ENCODE data around the gene SMIM38. TPM values are rescaled to one million over a fixed set of nuclear protein-coding genes. Genes with fewer than 3 reads are reported as not detected.

Gene SMIM38
- total RNA-seq, 1 donor from 2014 or later: 0.26 TPM

GRCh38 chr11:69170704-69171103 is 15.0 kb downstream of the SMIM38 start:
- Mint-ChIP-seq H3K27me3 (ENCODE audit: insufficient read depth) (peaks cover 2% of the 10 kb centered on the region), H3K9me3 (peaks cover 4% of the 10 kb centered on the region), H3K27ac (no peak overlapping the region), H3K4me3 (no peak overlapping the region), H3K4me1 (ENCODE audit: low read depth) (peaks cover 20% of the 10 kb centered on the region), H3K36me3 (ENCODE audit: low read depth) (no peaks in the 10 kb centered on the region)
- DNase-seq (ENCODE audit: low spot score): no peak
- intact Hi-C loops (cut with micrococcal nuclease): no loop called here

- no peak for DNase-seq (ENCODE audit: low spot score)
- Mint-ChIP-seq H3K4me1 (ENCODE audit: low read depth) (peaks cover 12% of the 10 kb centered on the region), H3K27ac (no peak overlapping the region), H3K4me3 (no peak overlapping the region), H3K36me3 (ENCODE audit: low read depth) (no peaks in the 10 kb centered on the region), H3K27me3 (ENCODE audit: insufficient read depth) (peaks cover 2% of the 10 kb centered on the region), H3K9me3 (peaks cover 4% of the 10 kb centered on the region)
- intact Hi-C loops (cut with micrococcal nuclease): no loop called here
These were observed 15.9 kb downstream of the SMIM38 start for GRCh38 chr11:69171476-69172240.

DNA sequence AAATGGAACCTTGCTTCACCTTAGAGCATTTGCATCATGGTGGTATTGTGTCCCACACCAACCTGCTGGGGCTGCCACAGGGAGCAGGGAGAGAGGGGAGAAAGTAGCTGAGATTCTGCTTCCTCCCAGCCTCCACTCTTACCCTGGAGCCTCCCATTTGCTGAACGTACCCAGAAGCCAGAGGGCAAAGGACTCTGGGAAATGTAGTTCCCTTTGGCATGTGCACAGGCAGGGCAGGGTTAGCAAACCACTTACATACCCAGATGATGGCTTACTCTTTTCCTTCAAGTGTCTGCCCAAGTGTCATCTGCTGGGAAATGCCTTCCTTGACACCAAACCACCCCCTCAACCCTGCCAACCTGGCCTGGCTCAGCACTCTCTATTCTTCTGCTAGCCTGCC is 16.9 kb downstream of the SMIM38 start:
- no peak for DNase-seq (ENCODE audit: low spot score)
- intact Hi-C loops (cut with micrococcal nuclease): no loop called here
- Mint-ChIP-seq H3K27me3 (ENCODE audit: insufficient read depth) (no peaks in the 10 kb centered on the region), H3K36me3 (ENCODE audit: low read depth) (no peaks in the 10 kb centered on the region), H3K9me3 (peaks cover 7% of the 10 kb centered on the region), H3K4me3 (no peak overlapping the region), H3K27ac (no peak overlapping the region), H3K4me1 (ENCODE audit: low read depth) (peaks cover 2% of the 10 kb centered on the region)

- Mint-ChIP-seq H3K27ac (no peak overlapping the region), H3K9me3 (peaks cover 8% of the 10 kb centered on the region), H3K4me3 (no peak overlapping the region), H3K4me1 (ENCODE audit: low read depth) (no peaks in the 10 kb centered on the region), H3K36me3 (ENCODE audit: low read depth) (no peaks in the 10 kb centered on the region), H3K27me3 (ENCODE audit: insufficient read depth) (no peaks in the 10 kb centered on the region)
- no peak for DNase-seq (ENCODE audit: low spot score)
- intact Hi-C loops (cut with micrococcal nuclease): no loop called here
These were observed 17.6 kb downstream of the SMIM38 start for GRCh38 chr11:69173331-69173730.

DNA sequence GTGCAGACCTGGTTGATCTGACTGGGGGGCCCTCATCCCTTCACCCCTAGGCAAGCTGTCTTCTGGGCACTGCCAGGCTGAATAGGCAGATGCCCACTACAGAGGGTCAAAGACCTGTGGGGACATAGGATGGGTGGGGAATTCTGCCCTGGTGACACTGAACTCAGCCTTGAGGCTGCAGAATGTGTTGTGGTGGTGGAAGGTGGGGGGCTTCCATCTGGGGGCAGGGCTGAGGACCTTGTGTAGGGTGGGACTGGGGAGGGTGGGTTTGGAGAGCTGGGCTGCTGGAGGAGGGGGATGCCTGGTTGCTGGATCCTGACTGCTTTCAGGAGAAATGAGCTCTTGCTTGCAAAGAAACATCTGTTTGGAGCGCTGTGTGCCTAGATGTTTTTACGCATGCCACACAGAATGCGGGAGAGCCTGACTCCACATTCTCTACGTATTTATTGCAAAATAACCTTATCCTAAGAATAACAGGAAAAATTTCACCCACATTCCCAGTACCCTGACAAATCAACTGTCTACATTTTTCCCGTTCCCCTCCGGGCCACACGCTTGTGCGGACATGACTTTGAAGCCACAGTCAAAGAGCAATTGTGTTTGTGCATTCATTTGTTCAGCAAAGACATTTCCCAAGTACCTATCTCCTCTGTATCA is 18.3 kb downstream of the SMIM38 start:
- H3K27ac Mint-ChIP-seq: no peak overlapping the region
- no peak overlapping the region for H3K4me3 Mint-ChIP-seq
- H3K36me3 Mint-ChIP-seq (ENCODE audit: low read depth): no peaks in the 10 kb centered on the region
- intact Hi-C loops (cut with micrococcal nuclease): no loop called here
- no peak for DNase-seq (ENCODE audit: low spot score)
- H3K9me3 Mint-ChIP-seq: peaks cover 8% of the 10 kb centered on the region
- no peaks in the 10 kb centered on the region for H3K4me1 Mint-ChIP-seq (ENCODE audit: low read depth)
- peaks cover 2% of the 10 kb centered on the region for H3K27me3 Mint-ChIP-seq (ENCODE audit: insufficient read depth)

DNA sequence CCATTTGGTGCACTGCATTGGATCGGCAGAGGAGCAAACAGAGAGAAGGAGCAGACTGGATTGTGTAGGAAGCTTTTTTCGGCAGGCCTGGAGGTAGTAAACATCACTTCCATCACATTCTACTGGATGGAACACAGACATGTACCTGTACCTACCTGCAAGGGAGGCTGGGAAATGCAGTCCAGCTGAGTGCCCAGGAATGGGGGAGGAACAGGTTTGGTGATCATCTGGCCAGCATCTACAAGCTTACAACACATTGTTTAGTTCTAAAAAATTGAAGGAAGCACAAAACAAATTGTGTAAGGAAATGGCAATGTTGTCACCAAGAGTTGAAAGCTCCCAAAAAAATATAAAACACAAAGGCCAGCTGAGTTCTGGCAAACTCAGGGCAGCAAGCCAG is 19.1 kb downstream of the SMIM38 start:
- Mint-ChIP-seq H3K36me3 (ENCODE audit: low read depth) (no peaks in the 10 kb centered on the region), H3K4me3 (no peak overlapping the region), H3K9me3 (peaks cover 4% of the 10 kb centered on the region), H3K4me1 (ENCODE audit: low read depth) (no peaks in the 10 kb centered on the region), H3K27ac (no peak overlapping the region), H3K27me3 (ENCODE audit: insufficient read depth) (peaks cover 2% of the 10 kb centered on the region)
- DNase-seq (ENCODE audit: low spot score): no peak
- intact Hi-C loops (cut with micrococcal nuclease): no loop called here

- no peak for DNase-seq (ENCODE audit: low spot score)
- H3K36me3 Mint-ChIP-seq (ENCODE audit: low read depth): no peaks in the 10 kb centered on the region
- H3K4me3 Mint-ChIP-seq: no peak overlapping the region
- H3K27ac Mint-ChIP-seq: no peak overlapping the region
- peaks cover 6% of the 10 kb centered on the region for H3K4me1 Mint-ChIP-seq (ENCODE audit: low read depth)
- H3K9me3 Mint-ChIP-seq: peaks cover 4% of the 10 kb centered on the region
- peaks cover 2% of the 10 kb centered on the region for H3K27me3 Mint-ChIP-seq (ENCODE audit: insufficient read depth)
- intact Hi-C loops (cut with micrococcal nuclease): no loop called here
These were observed 23.2 kb downstream of the SMIM38 start for GRCh38 chr11:69178819-69179482.

DNA sequence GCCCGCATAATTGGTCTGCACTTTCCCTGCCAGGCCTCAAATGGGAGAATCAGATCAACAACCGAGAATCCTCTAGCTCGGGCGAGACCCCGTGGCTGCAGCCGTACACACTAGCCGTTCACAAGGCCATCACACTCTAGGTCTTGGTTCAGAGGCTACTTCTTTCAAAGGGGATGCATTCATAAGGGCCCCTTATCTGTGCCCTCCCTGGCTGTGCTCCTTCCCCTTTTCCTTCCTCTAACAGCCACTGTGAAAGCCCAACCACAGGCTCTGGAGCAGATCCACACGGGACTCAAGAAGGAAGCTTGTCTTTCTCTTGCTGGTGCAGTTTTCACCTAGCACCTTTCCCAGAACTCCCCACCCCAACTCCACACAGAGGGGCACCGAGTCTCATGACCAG is 24.5 kb downstream of the SMIM38 start:
- H3K36me3 Mint-ChIP-seq (ENCODE audit: low read depth): no peaks in the 10 kb centered on the region
- no peak overlapping the region for H3K4me3 Mint-ChIP-seq
- intact Hi-C loops (cut with micrococcal nuclease): no loop called here
- no peak overlapping the region for H3K27ac Mint-ChIP-seq
- peaks cover 4% of the 10 kb centered on the region for H3K9me3 Mint-ChIP-seq
- H3K4me1 Mint-ChIP-seq (ENCODE audit: low read depth): peaks cover 6% of the 10 kb centered on the region
- DNase-seq (ENCODE audit: low spot score): no peak
- peaks cover 3% of the 10 kb centered on the region for H3K27me3 Mint-ChIP-seq (ENCODE audit: insufficient read depth)

DNA sequence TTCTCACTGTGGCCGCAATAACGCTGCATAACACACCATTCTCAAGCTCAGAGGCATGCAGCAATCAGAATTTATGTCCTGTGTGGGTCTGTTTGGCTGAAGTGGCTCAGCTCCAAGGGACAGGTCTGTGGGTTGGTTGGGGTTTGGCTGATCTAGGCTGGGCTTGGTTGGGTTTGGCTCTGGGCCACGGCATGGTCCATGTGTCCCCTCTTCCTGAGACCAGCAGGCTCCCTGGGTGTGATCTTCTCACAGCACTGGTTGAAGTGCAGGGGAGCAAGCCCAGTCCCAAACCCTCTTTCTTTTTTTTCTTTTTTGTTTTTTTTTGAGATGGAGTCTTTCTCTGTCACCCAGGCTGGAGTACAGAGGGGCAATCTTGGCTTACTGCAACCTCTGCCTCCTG is 25.0 kb downstream of the SMIM38 start:
- Mint-ChIP-seq H3K36me3 (ENCODE audit: low read depth) (no peaks in the 10 kb centered on the region), H3K27ac (no peak overlapping the region), H3K27me3 (ENCODE audit: insufficient read depth) (peaks cover 3% of the 10 kb centered on the region), H3K9me3 (peaks cover 4% of the 10 kb centered on the region), H3K4me1 (ENCODE audit: low read depth) (peaks cover 6% of the 10 kb centered on the region), H3K4me3 (no peak overlapping the region)
- intact Hi-C loops (cut with micrococcal nuclease): no loop called here
- no peak for DNase-seq (ENCODE audit: low spot score)

- Mint-ChIP-seq H3K4me3 (no peak overlapping the region), H3K27ac (no peak overlapping the region), H3K36me3 (ENCODE audit: low read depth) (no peaks in the 10 kb centered on the region), H3K4me1 (ENCODE audit: low read depth) (peaks cover 6% of the 10 kb centered on the region), H3K9me3 (peaks cover 4% of the 10 kb centered on the region), H3K27me3 (ENCODE audit: insufficient read depth) (peaks cover 3% of the 10 kb centered on the region)
- DNase-seq (ENCODE audit: low spot score): no peak
- intact Hi-C loops (cut with micrococcal nuclease): no loop called here
These were observed 27.9 kb downstream of the SMIM38 start for GRCh38 chr11:69183613-69184012.

DNA sequence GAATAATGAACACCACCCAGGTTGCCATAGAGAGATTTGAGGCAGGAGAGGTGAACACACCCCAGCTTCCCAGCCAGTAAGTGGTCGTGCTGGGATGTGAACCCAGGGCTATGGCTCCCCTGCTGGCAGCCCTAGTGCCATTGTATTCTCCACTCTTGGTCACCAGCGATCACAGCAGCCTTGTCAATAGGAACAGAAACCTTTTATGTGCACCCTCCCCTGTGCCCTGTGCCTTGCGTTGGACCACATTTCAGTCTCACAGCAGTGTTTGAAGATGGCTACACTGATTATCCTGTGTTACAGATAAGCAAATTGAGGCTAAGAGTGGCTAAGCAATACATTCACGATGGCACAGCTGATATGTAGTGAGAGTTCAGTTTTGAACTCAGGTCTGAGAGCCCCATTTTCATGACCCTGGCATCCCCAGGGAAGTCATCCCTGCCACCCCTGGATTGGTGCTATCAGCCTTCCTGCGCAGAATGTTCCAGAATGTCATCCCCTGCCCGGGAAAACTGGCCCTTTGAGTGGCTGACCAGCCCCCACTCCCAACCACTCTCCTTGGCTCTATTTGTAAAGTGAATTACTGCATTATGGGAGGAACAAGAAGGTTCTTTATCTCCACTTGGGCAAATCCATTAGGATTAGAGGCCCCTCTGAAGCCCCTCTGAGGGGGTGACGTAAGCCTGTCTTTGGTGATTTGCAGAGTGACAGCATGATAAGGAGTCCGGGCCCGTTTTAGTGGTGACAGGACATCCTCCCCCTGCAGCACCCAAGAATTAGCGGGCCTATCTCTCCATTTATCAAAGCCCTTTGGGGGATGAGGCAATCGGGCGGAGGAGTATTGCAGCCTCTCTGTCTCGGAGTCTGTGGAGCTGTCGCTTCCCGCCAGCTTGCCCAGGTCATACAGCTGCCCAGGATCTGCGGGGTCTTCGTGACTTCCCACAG is 30.9 kb downstream of the SMIM38 start:
- H3K4me1 Mint-ChIP-seq (ENCODE audit: low read depth): peaks cover 6% of the 10 kb centered on the region
- no peak overlapping the region for H3K27ac Mint-ChIP-seq
- intact Hi-C loops (cut with micrococcal nuclease): no loop called here
- peaks cover 2% of the 10 kb centered on the region for H3K27me3 Mint-ChIP-seq (ENCODE audit: insufficient read depth)
- no peak for DNase-seq (ENCODE audit: low spot score)
- H3K4me3 Mint-ChIP-seq: no peak overlapping the region
- H3K9me3 Mint-ChIP-seq: peaks cover 8% of the 10 kb centered on the region
- H3K36me3 Mint-ChIP-seq (ENCODE audit: low read depth): no peaks in the 10 kb centered on the region

- H3K27me3 Mint-ChIP-seq (ENCODE audit: insufficient read depth): peaks cover 2% of the 10 kb centered on the region
- H3K4me1 Mint-ChIP-seq (ENCODE audit: low read depth): peaks cover 6% of the 10 kb centered on the region
- intact Hi-C loops (cut with micrococcal nuclease): no loop called here
- no peaks in the 10 kb centered on the region for H3K36me3 Mint-ChIP-seq (ENCODE audit: low read depth)
- no peak overlapping the region for H3K4me3 Mint-ChIP-seq
- H3K9me3 Mint-ChIP-seq: peaks cover 8% of the 10 kb centered on the region
- H3K27ac Mint-ChIP-seq: no peak overlapping the region
- no peak for DNase-seq (ENCODE audit: low spot score)
These were observed 31.9 kb downstream of the SMIM38 start for GRCh38 chr11:69187540-69188065.

All from activated T-helper 1 cell treated with anti-CD3 and anti-CD28 coated beads, Interleukin-12 subunit alpha, Interleukin-12 subunit beta, Interleukin-2, Interleukin-4 antibody, amounts not matched to agents 30 ng/mL and 10 ng/mL and 1 ng/mL, durations not matched to agents 14 hours and 24 hours and 36 hours (primary cell).